ENCODE data around the gene RUVBL2.

GRCh38 chr19:48959341-48960239 is 34.1 kb upstream of the RUVBL2 start:
- TF ChIP-seq, protein P1, sequence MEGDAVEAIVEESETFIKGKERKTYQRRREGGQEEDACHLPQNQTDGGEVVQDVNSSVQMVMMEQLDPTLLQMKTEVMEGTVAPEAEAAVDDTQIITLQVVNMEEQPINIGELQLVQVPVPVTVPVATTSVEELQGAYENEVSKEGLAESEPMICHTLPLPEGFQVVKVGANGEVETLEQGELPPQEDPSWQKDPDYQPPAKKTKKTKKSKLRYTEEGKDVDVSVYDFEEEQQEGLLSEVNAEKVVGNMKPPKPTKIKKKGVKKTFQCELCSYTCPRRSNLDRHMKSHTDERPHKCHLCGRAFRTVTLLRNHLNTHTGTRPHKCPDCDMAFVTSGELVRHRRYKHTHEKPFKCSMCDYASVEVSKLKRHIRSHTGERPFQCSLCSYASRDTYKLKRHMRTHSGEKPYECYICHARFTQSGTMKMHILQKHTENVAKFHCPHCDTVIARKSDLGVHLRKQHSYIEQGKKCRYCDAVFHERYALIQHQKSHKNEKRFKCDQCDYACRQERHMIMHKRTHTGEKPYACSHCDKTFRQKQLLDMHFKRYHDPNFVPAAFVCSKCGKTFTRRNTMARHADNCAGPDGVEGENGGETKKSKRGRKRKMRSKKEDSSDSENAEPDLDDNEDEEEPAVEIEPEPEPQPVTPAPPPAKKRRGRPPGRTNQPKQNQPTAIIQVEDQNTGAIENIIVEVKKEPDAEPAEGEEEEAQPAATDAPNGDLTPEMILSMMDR (IDR thresholded peaks at IDR 0.05 in 8 of 11, conservative IDR thresholded peaks at IDR 0.05 in 3 of 11) = no peak
- peak in 1 of 3 donors; percentile 4 for TF ChIP-seq POLR2AphosphoS5 (IDR thresholded peaks at IDR 0.05)
